ENCODE measurements around the gene LYPD8.
A peak's percentile ranks its signal among the peaks of the same experiment; 100 is the strongest.

Gene LYPD8

DNA sequence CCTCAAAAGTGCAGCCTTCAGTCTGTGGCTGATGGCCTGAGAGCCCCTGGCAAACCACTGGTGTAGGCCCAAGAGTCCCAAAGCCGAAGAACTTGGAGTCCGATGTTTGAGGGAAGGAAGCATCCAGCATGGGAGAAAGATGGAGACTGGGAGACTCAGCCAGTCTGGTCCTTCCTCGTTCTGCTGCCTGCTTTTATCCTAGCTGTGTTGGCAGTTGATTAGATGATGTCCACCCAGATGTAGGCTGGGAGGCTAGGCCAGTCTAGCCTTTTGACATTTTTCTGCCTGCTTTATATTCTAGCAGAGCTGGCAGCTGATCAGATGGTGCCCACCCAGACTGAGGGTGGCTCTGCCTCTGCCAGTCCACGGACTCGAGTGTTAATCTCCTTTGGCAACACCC, 1.1 kb upstream of the LYPD8 start:
- DNase-seq, result no peak

DNA sequence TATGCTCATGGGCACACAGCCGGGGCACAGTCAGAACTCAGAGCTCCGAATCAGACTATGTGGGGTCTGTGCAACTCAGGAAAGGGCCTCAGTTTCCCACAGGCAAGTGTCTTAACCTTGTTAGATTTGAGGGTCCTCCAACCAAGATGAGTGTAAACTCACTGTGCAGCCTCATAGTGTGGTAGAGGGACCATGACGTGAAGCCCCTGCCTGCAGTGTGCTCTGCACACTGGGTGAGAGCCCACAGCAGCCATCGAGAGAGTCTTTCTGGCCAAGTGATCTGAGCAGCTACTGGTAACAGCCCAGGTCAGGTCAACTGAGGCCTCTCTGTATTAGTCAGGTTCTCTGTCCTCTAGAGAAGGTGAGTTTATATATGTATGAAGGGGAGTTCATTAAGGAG, 592 bp upstream of the LYPD8 start:
- no peak for DNase-seq

DNA sequence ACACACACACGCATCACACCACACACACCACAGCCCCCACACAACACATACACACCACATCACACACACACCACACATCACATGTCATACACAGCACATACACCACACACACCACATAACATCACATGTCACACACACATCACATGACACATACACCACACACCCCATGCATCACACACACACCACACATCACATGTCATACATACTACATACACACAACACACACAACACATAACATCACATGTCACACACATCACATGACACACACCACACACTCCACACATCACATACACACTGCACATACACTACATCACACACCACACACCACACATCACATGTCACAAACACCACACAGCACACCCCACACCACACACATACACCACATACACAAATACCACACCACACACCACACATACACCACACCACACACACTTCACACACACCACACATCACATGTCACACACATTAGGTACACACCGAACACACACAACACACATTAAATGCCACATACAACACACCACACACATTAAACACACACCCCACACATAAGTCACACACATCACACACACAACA, 1.8 kb downstream of the LYPD8 start:
- DNase-seq, result no peak

GRCh38 chr1:248753029-248753594, 2.4 kb downstream of the LYPD8 start:
- no peak for DNase-seq

DNA sequence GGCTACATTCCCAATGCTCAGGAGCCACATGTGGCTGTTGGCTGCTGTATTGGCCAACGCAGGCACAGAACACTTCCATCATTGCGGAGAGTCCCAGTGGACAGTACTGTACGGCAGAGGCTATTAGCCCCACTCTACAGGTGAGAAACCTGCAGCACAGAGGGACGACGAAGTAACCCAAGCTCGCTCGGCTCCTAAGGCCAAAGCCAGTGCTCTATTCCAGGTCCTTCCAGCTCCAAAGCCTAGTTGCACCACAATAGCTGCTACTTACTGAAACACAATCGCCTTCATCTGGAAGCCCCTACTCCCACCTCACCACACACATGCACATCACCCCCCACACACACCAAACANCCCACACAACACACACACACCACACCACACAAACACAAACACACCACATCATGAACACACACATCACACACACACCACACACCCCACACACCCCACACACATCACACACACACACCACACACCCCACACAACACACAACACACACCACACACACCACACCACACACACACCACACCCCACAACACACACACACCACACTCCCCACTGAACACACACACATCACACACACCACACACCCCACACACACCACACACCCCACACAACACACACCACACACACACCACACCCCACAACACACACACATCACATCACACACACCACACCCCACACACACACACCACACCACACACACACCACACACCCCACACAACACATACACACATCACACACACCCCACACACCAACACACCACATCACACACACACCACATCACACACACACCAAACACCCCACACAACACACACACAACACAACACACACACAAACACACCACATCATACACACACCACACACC, 3.2 kb downstream of the LYPD8 start:
- DNase-seq, result no peak

DNA sequence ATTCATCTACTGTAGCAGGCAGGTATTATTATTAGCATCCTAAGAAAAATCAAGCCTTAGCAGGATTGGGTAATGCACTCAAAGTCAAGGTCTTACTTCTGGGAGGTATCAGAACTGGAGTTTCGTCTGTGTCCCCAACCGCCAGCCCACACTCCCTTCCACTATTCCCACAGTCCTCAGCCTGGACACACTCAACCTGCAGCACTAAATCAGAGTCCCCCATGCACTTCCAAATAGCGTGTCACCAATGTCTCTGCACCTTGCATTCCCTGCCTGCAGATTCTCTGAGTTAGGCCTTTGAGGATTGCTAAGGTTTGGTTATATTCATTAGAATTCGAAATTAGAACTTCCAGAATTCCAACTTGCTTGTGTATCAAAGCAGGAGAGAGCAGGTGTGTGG, 3.9 kb downstream of the LYPD8 start:
- no peak for DNase-seq

GRCh38 chr1:248751142-248751541, 4.4 kb downstream of the LYPD8 start:
- no peak for DNase-seq

GRCh38 chr1:248750496-248750895, 5.1 kb downstream of the LYPD8 start:
- DNase-seq, result no peak

DNA sequence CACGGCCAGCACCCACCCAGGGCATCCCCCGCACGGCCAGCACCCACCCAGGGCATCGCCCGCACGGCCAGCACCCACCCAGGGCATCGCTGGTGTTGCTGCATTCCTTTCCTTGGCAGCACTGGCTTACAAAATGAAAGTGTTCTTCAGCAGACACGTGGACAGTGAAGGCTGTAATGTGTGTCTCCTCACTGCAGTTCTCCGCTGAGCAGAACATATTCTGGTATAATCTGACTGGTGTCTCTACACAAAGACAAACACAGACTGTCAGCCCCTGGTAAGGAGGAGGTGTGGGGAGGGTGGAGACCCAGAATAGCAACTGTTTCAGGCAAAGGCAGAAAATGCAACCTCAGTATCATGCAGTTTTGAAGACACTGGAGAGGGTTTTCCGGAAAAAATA, 7.3 kb downstream of the LYPD8 start:
- no peak for DNase-seq

DNA sequence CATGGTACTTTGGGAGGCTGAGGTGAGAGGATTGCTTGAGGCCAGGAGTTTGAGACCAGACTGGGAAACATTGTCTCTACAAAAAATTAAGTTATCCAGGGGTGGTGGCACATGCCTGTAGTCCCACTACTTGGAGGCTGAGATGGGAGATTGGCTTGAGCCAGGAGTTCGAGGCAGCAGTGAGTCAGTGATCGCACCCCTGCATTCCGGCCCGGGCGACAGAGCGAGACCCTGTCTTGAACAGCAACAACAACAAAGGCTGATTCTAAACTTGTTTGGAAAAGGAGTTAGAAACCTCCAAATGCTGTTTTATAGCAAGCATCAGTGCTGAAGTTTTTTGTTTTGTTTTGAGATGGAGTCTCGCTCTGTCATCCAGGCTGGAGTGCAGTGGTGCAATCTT, 14.7 kb downstream of the LYPD8 start:
- no peak for DNase-seq

- peak; percentile 10 for DNase-seq
Observed at GRCh38 chr1:248739572-248740205, 15.9 kb downstream of the LYPD8 start.

DNA sequence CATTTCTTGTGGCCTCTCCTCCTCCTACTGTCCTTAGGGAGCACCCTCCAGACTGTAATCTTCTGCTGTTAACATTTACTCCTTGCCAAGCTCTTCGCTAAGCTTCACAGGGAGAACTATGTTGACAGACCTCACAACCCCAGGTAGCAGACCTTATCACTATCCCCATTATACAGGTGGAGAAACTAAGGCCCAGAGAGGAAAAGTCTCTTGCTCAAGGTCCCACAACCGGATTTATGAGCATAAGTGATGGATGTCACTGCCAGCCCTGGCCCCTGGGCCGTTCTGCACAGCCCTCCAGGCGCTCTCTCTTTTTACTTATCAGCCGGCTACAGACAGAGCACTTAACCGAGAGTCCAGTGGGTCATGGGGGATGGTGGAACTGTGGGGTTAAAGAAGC, 18.1 kb downstream of the LYPD8 start:
- DNase-seq, result no peak

GRCh38 chr1:248736977-248737376, 18.6 kb downstream of the LYPD8 start:
- DNase-seq, result no peak

- DNase-seq, result no peak
Observed at GRCh38 chr1:248733566-248733965, 22.0 kb downstream of the LYPD8 start.

- no peak for DNase-seq
Observed at GRCh38 chr1:248730507-248731335, 24.8 kb downstream of the LYPD8 start.

DNA sequence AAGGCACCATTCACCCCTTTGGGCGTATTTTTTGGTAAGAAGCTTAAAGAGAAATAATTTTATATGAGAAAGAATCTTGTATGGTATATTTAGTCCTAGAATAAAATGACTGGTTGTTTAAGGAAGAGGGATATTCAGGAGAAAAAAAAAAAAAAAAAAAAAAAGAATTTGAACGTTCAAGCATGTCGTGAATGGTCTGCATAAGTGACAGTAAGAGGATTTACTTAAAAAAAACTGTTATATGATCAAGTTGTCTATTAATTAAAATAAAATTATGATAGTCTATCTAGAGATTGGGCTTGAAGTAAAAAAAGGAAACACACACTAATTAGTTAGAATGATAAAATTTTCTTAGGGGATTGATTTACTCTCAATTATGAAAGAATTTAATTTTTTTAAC, 41.3 kb downstream of the LYPD8 start:
- no peak for DNase-seq

GRCh38 chr1:248710305-248710900, 45.2 kb downstream of the LYPD8 start:
- DNase-seq, result peak; percentile 88

DNA sequence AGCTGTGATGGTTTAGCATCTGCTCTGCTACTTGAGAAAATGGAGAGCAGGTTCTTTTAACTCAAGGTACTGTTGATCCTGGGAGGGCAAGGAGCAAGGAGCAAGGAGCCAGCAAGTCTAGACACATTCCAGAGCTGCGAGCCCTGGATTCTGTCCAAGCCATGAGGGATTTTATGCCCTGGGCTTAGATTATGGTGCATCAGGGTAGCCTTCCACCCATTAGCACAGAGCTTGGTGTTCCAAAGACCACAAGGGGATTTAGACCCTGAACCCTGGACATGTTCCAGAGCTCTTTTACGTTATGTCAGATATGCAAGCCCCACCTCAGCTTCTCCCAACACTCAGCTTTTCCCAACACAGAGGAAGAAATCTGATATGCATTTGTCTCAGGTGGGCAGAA, 51.0 kb downstream of the LYPD8 start:
- no peak for DNase-seq

DNA sequence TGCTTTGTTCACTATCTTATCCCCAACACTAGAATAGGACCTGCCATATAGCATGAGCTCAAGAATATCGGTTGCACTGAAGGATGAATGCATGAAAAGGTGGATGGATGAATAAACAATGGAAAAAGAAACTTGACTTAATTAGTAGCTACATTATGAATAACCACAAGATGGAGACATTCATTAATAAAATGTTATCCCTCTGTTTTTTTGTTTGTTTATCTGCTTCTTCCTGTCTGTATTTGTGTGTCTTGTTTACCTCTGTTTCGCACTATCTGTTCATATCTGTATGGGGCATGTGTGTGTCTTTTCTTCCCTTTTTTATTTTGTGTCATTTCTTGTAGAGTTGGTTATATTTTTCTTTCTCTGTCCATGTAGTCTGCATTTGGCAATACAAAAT, 51.9 kb downstream of the LYPD8 start:
- no peak for DNase-seq

- no peak for DNase-seq
Observed at GRCh38 chr1:248702714-248703113, 52.8 kb downstream of the LYPD8 start, which contains the start of gene OR14I1. OR14I1 (minus strand) TSS chr1:248702766.

DNA sequence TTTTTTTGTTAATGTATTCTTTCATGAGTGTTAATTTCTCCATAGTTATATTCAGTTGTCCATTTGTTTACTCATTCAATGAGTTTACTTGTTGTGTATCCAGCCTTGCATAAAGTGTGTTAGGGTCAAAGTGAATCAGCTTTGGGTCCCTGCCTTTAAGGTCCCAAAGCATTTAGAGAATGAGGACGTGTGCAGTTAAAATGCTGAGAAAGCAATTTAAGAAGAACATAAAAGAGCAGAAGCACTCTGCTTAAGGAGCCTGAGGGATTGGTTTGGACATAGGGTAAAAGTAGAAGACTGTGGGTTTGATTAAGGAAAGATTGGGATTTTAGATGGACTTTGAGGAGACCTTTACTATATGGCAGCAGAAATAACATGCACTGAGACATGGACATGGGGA, 56.5 kb downstream of the LYPD8 start:
- DNase-seq, result no peak

DNA sequence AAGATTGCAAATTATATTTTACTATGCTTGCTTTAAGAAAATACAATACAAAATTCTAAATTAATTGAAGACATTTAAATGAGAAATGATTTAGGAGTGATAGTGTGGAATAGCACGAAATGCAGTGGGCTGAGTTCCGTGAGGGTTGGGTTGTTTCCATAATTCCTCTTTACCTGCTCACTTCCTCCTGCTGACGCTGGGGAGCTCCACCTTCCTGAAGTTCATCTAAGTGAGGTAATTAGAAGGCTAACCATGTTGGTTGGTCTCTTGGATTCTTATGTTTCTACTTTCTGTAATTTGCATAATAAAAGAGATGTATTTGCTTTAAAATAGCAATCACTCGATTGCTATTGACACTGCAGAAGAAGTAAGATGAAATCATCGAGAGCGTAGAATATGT, 57.7 kb downstream of the LYPD8 start:
- no peak for DNase-seq

DNA sequence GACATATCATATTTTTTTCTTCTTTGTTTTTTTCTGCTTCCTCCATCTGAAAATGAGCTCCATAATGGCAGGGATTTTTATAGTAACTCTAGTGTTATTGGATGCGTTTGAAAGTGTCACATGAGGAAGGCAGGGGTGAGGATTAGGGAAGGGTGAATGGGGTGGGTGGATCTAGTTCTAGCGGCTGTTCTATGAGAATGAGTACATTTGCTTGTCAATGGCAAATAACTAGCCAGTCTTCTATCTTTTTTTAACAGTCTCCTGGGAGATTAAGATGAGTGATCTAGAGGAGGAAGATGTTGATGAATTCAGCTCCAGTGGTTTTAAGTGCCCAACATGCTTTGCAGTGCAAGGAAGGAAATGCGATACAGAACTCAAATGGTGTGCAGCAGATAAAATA, 58.8 kb downstream of the LYPD8 start:
- DNase-seq, result no peak

All from GF-D8 (cell line).